Measurements from ENCODE around the gene CAPG. TPM values are rescaled to one million over a fixed set of nuclear protein-coding genes. Genes with fewer than 3 reads are reported as not detected.

The CAPG gene
- total and polyA plus RNA-seq, 10 of the 15 experiments (the other 5 are each of a cell fraction or from before 2014, with no cell fraction given): 26.3 to 192 (median 100) TPM

DNA sequence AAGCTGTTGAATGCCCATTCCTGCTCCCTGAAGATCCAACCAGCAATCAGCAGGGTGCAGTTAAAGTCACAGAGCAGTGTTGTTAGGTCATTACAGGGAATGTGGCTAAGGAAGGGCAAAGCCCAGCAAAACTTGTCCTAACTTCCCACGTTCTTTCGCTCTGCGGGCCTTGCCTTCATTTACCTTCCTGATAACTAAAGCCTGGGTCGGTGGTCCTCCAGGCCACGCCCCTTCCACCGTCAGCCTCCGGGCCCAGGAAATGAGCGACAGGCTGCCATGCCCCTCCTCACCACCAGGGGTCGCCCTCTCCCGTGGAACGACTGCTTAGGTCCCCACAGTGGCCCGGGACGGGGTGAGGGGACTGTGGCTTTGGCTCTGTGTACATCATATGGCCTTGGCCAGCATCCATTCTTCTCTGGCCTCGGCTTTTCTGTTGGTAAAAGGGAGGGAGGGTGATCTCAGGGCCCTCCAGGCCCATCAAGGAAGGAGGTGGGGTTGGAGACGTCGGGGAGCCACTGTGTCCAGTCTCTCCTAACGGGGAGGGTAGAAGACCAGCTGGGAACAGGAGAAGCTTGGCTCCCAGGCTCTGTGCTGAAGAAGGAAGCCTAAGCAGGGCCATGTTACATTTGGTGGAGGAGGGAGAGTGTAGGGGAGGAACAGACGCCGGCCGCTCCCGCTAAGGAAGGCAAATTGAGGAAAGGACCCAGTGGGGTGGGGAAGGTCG, 10.5 kb upstream of the CAPG start (continued):
- TF ChIP-seq, protein P1, sequence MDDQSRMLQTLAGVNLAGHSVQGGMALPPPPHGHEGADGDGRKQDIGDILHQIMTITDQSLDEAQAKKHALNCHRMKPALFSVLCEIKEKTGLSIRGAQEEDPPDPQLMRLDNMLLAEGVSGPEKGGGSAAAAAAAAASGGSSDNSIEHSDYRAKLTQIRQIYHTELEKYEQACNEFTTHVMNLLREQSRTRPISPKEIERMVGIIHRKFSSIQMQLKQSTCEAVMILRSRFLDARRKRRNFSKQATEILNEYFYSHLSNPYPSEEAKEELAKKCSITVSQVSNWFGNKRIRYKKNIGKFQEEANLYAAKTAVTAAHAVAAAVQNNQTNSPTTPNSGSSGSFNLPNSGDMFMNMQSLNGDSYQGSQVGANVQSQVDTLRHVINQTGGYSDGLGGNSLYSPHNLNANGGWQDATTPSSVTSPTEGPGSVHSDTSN (IDR thresholded peaks at IDR 0.05; ENCODE audit: insufficient replicate concordance, low read depth, low read length): peak; percentile 73
- TF ChIP-seq MEF2B (IDR thresholded peaks at IDR 0.05; ENCODE audit: partially characterized antibody, poor library complexity, severe bottlenecking): peak; percentile 17
- TF ChIP-seq, protein P2, sequence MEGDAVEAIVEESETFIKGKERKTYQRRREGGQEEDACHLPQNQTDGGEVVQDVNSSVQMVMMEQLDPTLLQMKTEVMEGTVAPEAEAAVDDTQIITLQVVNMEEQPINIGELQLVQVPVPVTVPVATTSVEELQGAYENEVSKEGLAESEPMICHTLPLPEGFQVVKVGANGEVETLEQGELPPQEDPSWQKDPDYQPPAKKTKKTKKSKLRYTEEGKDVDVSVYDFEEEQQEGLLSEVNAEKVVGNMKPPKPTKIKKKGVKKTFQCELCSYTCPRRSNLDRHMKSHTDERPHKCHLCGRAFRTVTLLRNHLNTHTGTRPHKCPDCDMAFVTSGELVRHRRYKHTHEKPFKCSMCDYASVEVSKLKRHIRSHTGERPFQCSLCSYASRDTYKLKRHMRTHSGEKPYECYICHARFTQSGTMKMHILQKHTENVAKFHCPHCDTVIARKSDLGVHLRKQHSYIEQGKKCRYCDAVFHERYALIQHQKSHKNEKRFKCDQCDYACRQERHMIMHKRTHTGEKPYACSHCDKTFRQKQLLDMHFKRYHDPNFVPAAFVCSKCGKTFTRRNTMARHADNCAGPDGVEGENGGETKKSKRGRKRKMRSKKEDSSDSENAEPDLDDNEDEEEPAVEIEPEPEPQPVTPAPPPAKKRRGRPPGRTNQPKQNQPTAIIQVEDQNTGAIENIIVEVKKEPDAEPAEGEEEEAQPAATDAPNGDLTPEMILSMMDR (IDR thresholded peaks at IDR 0.05 in 2 of 3, conservative IDR thresholded peaks at IDR 0.05 in 1 of 3; ENCODE audit: control insufficient read depth in 2 of 3, extremely low read depth in 1 of 3, insufficient read depth in 1 of 3, low read depth in 3 of 3, low read length in 3 of 3): peak; percentile 99; a peak in 5 of 6 replicates
- TF ChIP-seq, protein P3, sequence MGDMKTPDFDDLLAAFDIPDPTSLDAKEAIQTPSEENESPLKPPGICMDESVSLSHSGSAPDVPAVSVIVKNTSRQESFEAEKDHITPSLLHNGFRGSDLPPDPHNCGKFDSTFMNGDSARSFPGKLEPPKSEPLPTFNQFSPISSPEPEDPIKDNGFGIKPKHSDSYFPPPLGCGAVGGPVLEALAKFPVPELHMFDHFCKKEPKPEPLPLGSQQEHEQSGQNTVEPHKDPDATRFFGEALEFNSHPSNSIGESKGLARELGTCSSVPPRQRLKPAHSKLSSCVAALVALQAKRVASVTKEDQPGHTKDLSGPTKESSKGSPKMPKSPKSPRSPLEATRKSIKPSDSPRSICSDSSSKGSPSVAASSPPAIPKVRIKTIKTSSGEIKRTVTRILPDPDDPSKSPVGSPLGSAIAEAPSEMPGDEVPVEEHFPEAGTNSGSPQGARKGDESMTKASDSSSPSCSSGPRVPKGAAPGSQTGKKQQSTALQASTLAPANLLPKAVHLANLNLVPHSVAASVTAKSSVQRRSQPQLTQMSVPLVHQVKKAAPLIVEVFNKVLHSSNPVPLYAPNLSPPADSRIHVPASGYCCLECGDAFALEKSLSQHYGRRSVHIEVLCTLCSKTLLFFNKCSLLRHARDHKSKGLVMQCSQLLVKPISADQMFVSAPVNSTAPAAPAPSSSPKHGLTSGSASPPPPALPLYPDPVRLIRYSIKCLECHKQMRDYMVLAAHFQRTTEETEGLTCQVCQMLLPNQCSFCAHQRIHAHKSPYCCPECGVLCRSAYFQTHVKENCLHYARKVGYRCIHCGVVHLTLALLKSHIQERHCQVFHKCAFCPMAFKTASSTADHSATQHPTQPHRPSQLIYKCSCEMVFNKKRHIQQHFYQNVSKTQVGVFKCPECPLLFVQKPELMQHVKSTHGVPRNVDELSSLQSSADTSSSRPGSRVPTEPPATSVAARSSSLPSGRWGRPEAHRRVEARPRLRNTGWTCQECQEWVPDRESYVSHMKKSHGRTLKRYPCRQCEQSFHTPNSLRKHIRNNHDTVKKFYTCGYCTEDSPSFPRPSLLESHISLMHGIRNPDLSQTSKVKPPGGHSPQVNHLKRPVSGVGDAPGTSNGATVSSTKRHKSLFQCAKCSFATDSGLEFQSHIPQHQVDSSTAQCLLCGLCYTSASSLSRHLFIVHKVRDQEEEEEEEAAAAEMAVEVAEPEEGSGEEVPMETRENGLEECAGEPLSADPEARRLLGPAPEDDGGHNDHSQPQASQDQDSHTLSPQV (IDR thresholded peaks at IDR 0.05): 0 out of 2 replicates have a peak, but pooled peaks have one; percentile 45
- TF ChIP-seq TARDBP (IDR thresholded peaks at IDR 0.05; ENCODE audit: borderline replicate concordance): 0 out of 2 replicates have a peak, but pooled peaks have one; percentile 56
- TF ChIP-seq, protein P4, sequence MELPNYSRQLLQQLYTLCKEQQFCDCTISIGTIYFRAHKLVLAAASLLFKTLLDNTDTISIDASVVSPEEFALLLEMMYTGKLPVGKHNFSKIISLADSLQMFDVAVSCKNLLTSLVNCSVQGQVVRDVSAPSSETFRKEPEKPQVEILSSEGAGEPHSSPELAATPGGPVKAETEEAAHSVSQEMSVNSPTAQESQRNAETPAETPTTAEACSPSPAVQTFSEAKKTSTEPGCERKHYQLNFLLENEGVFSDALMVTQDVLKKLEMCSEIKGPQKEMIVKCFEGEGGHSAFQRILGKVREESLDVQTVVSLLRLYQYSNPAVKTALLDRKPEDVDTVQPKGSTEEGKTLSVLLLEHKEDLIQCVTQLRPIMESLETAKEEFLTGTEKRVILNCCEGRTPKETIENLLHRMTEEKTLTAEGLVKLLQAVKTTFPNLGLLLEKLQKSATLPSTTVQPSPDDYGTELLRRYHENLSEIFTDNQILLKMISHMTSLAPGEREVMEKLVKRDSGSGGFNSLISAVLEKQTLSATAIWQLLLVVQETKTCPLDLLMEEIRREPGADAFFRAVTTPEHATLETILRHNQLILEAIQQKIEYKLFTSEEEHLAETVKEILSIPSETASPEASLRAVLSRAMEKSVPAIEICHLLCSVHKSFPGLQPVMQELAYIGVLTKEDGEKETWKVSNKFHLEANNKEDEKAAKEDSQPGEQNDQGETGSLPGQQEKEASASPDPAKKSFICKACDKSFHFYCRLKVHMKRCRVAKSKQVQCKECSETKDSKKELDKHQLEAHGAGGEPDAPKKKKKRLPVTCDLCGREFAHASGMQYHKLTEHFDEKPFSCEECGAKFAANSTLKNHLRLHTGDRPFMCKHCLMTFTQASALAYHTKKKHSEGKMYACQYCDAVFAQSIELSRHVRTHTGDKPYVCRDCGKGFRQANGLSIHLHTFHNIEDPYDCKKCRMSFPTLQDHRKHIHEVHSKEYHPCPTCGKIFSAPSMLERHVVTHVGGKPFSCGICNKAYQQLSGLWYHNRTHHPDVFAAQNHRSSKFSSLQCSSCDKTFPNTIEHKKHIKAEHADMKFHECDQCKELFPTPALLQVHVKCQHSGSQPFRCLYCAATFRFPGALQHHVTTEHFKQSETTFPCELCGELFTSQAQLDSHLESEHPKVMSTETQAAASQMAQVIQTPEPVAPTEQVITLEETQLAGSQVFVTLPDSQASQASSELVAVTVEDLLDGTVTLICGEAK (IDR thresholded peaks at IDR 0.05; ENCODE audit: borderline replicate concordance): no peak
- TF ChIP-seq MTA3 (IDR thresholded peaks at IDR 0.05; ENCODE audit: borderline replicate concordance, low read length): no peak
- peak; percentile 56 for TF ChIP-seq SP1 (IDR thresholded peaks at IDR 0.05; ENCODE audit: low read depth, low read length)
- TF ChIP-seq, protein P5, sequence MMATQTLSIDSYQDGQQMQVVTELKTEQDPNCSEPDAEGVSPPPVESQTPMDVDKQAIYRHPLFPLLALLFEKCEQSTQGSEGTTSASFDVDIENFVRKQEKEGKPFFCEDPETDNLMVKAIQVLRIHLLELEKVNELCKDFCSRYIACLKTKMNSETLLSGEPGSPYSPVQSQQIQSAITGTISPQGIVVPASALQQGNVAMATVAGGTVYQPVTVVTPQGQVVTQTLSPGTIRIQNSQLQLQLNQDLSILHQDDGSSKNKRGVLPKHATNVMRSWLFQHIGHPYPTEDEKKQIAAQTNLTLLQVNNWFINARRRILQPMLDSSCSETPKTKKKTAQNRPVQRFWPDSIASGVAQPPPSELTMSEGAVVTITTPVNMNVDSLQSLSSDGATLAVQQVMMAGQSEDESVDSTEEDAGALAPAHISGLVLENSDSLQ (IDR thresholded peaks at IDR 0.05): peak; percentile 92
- peak; percentile 44 to 60; a peak in 3 of 4 replicates for TF ChIP-seq BHLHE40 (IDR thresholded peaks at IDR 0.05; ENCODE audit: borderline replicate concordance in 1 of 2, low read depth in 2 of 2, low read length in 1 of 2)
- peak; percentile 58; the same call in 1 of the 2 replicates for TF ChIP-seq FOXM1 (IDR thresholded peaks at IDR 0.05; ENCODE audit: low read depth, low read length)
- no peak for TF ChIP-seq EP300 (IDR thresholded peaks at IDR 0.05; ENCODE audit: borderline replicate concordance in 1 of 2, control insufficient read depth in 1 of 2, low read depth in 2 of 2, low read length in 2 of 2)
- TF ChIP-seq SUPT20H (IDR thresholded peaks at IDR 0.05; ENCODE audit: borderline replicate concordance, control insufficient read depth, low read depth, low read length): no peak
- 0 out of 2 replicates have a peak, but pooled peaks have one; percentile 13 for TF ChIP-seq TAF1 (IDR thresholded peaks at IDR 0.05; ENCODE audit: borderline replicate concordance, low read depth, low read length)
